WI38 (cell line): ENCODE measurements around the gene GTF2F2.
"Not testable (repeated sequence)": the region's sequence is repeated elsewhere in the genome, so short reads cannot be mapped to it uniquely, and the experiment has no call there.

Experiments used
- H3K4me3 ChIP-seq: 2 replicates; pipeline ENCODE4 v1.5.1; 2011; ENCODE audit warnings: low read depth, mild to moderate bottlenecking, control low read depth, low read length
- CTCF ChIP-seq: IDR thresholded peaks from 2 replicates; pipeline ENCODE4 v1.5.1; 2012; ENCODE audit warnings: low read depth, mild to moderate bottlenecking, control low read depth, low read length

GTF2F2 gene

GRCh38 chr13:45295536-45295935, 175.2 kb downstream of the GTF2F2 start:
- TF ChIP-seq CTCF: no peak
- H3K4me3 ChIP-seq: no peak overlapping the region

- TF ChIP-seq CTCF: no peak
- no peak overlapping the region for H3K4me3 ChIP-seq
These were observed 175.9 kb downstream of the GTF2F2 start for GRCh38 chr13:45296259-45296658.

GRCh38 chr13:45297456-45298205, 177.3 kb downstream of the GTF2F2 start:
- no peak overlapping the region for H3K4me3 ChIP-seq
- no peak for TF ChIP-seq CTCF

- no peak overlapping the region for H3K4me3 ChIP-seq
- no peak for TF ChIP-seq CTCF
These were observed 177.8 kb downstream of the GTF2F2 start for GRCh38 chr13:45298206-45298505.

GRCh38 chr13:45298550-45298949, 178.2 kb downstream of the GTF2F2 start:
- not testable (repeated sequence) for H3K4me3 ChIP-seq

GRCh38 chr13:45299194-45299593, 178.9 kb downstream of the GTF2F2 start:
- no peak for TF ChIP-seq CTCF
- H3K4me3 ChIP-seq: no peak overlapping the region

- no peak overlapping the region for H3K4me3 ChIP-seq
- no peak for TF ChIP-seq CTCF
These were observed 180.1 kb downstream of the GTF2F2 start for GRCh38 chr13:45300190-45300985.
